ENCODE measurements around the gene ATAD3B. TPM values are rescaled to one million over a fixed set of nuclear protein-coding genes. Genes with fewer than 3 reads are reported as not detected.
"Not testable (repeated sequence)": the region's sequence is repeated elsewhere in the genome, so short reads cannot be mapped to it uniquely, and the experiment has no call there.

Gene ATAD3B
- total and polyA plus RNA-seq, 7 experiments from 2014 or later, result 4.5 to 53.8 (median 45.5) TPM

GRCh38 chr1:1476011-1476410, 4.4 kb downstream of the ATAD3B start:
- H3K9me3 Mint-ChIP-seq; ATAC-seq; H3K27ac ChIP-seq (ENCODE audit: low read depth, low read length); H3K4me3 Mint-ChIP-seq; H3K27me3 Mint-ChIP-seq; H3K9me3 ChIP-seq (ENCODE audit: control insufficient read depth in 2 of 3, low read length in 3 of 3); H3K27me3 ChIP-seq (ENCODE audit: control insufficient read depth in 2 of 2, insufficient read depth in 2 of 2, low read length in 2 of 2); POLR2A ChIA-PET; H3K27ac Mint-ChIP-seq; intact Hi-C loops (cut with micrococcal nuclease); DNase-seq; CTCF ChIA-PET; H3K4me3 ChIP-seq (ENCODE audit: low read length); H3K4me1 ChIP-seq (ENCODE audit: control insufficient read depth in 2 of 2, insufficient read depth in 2 of 2, low read length in 2 of 2): not testable (repeated sequence)
- peaks cover 3 to 36% (median 5%) of the 10 kb centered on the region in 3 experiments for H3K36me3 ChIP-seq (ENCODE audit: control insufficient read depth in 2 of 3, insufficient read depth in 3 of 3, low read length in 3 of 3)
- Mint-ChIP-seq H3K36me3 (peaks cover 5 to 11% (median 9%) of the 10 kb centered on the region in 5 donors), H3K4me1 (peaks cover 3 to 30% (median 18%) of the 10 kb centered on the region in 7 donors)

- H3K27ac Mint-ChIP-seq, result no peak overlapping the region
- Histone ChIP-seq H3K27me3 (ENCODE audit: control insufficient read depth in 2 of 2, insufficient read depth in 2 of 2, low read length in 2 of 2) (no peaks in the 10 kb centered on the region), H3K9me3 (ENCODE audit: control insufficient read depth in 2 of 3, low read length in 3 of 3) (no peaks in the 10 kb centered on the region), H3K36me3 (ENCODE audit: control insufficient read depth in 2 of 3, insufficient read depth in 3 of 3, low read length in 3 of 3) (peaks cover 3 to 38% (median 5%) of the 10 kb centered on the region in 3 experiments), H3K27ac (ENCODE audit: low read depth, low read length) (no peak overlapping the region), H3K4me3 (ENCODE audit: low read length) (no peak overlapping the region), H3K4me1 (ENCODE audit: control insufficient read depth in 2 of 2, insufficient read depth in 2 of 2, low read length in 2 of 2) (peaks cover 6 to 9% of the 10 kb centered on the region in 2 donors)
- no peaks in the 10 kb centered on the region for H3K27me3 Mint-ChIP-seq
- peaks cover 0 to 28% (median 16%) of the 10 kb centered on the region in 7 donors for H3K4me1 Mint-ChIP-seq
- no peak overlapping the region for H3K4me3 Mint-ChIP-seq
- CTCF ChIA-PET, result no interaction called here
- H3K36me3 Mint-ChIP-seq, result peaks cover 5 to 13% (median 9%) of the 10 kb centered on the region in 5 donors
- DNase-seq (no peak), ATAC-seq (no peak)
- POLR2A ChIA-PET, result no interaction called here
- no peaks in the 10 kb centered on the region for H3K9me3 Mint-ChIP-seq
- intact Hi-C loops (cut with micrococcal nuclease), result no loop called here
Measured at GRCh38 chr1:1477206-1477605, 5.6 kb downstream of the ATAD3B start.

GRCh38 chr1:1479547-1480487, 8.3 kb downstream of the ATAD3B start:
- Mint-ChIP-seq H3K36me3 (peaks cover 5 to 13% (median 9%) of the 10 kb centered on the region in 5 donors), H3K9me3 (no peaks in the 10 kb centered on the region), H3K27me3 (no peaks in the 10 kb centered on the region), H3K27ac (peak overlapping the region in 2 of 9 donors; percentile 29 to 30), H3K4me1 (peaks cover 0 to 7% (median 4%) of the 10 kb centered on the region in 7 donors), H3K4me3 (peak overlapping the region in 2 of 10 donors; percentile 41 to 64)
- POLR2A ChIA-PET, result no interaction called here
- Histone ChIP-seq H3K36me3 (ENCODE audit: control insufficient read depth in 2 of 3, insufficient read depth in 3 of 3, low read length in 3 of 3) (peaks cover 3 to 63% (median 8%) of the 10 kb centered on the region in 3 experiments), H3K9me3 (ENCODE audit: control insufficient read depth in 2 of 3, low read length in 3 of 3) (no peaks in the 10 kb centered on the region), H3K27ac (ENCODE audit: low read depth, low read length) (no peak overlapping the region), H3K4me3 (ENCODE audit: low read length) (no peak overlapping the region), H3K27me3 (ENCODE audit: control insufficient read depth in 2 of 2, insufficient read depth in 2 of 2, low read length in 2 of 2) (no peaks in the 10 kb centered on the region), H3K4me1 (ENCODE audit: control insufficient read depth in 2 of 2, insufficient read depth in 2 of 2, low read length in 2 of 2) (no peaks in the 10 kb centered on the region)
- CTCF ChIA-PET, result no interaction called here
- DNase-seq (no peak), ATAC-seq (peak; percentile 28)
- intact Hi-C loops (cut with micrococcal nuclease), result no loop called here

- peaks cover 5 to 13% (median 9%) of the 10 kb centered on the region in 5 donors for H3K36me3 Mint-ChIP-seq
- H3K4me3 Mint-ChIP-seq; CTCF ChIA-PET; DNase-seq; H3K9me3 Mint-ChIP-seq; H3K4me3 ChIP-seq (ENCODE audit: low read length); H3K4me1 Mint-ChIP-seq; H3K27me3 Mint-ChIP-seq; POLR2A ChIA-PET; intact Hi-C loops (cut with micrococcal nuclease); H3K27me3 ChIP-seq (ENCODE audit: control insufficient read depth in 2 of 2, insufficient read depth in 2 of 2, low read length in 2 of 2); H3K27ac ChIP-seq (ENCODE audit: low read depth, low read length); H3K9me3 ChIP-seq (ENCODE audit: control insufficient read depth in 2 of 3, low read length in 3 of 3); H3K27ac Mint-ChIP-seq; H3K4me1 ChIP-seq (ENCODE audit: control insufficient read depth in 2 of 2, insufficient read depth in 2 of 2, low read length in 2 of 2); ATAC-seq: not testable (repeated sequence)
- H3K36me3 ChIP-seq (ENCODE audit: control insufficient read depth in 2 of 3, insufficient read depth in 3 of 3, low read length in 3 of 3), result peaks cover 3 to 65% (median 8%) of the 10 kb centered on the region in 3 experiments
Measured at GRCh38 chr1:1480488-1480867, 8.9 kb downstream of the ATAD3B start.

- H3K4me3 ChIP-seq (ENCODE audit: low read length); CTCF ChIA-PET; intact Hi-C loops (cut with micrococcal nuclease); H3K9me3 Mint-ChIP-seq; H3K9me3 ChIP-seq (ENCODE audit: control insufficient read depth in 2 of 3, low read length in 3 of 3); H3K27me3 ChIP-seq (ENCODE audit: control insufficient read depth in 2 of 2, insufficient read depth in 2 of 2, low read length in 2 of 2); POLR2A ChIA-PET; H3K27ac ChIP-seq (ENCODE audit: low read depth, low read length); H3K27ac Mint-ChIP-seq; DNase-seq; H3K27me3 Mint-ChIP-seq; ATAC-seq; H3K4me3 Mint-ChIP-seq; H3K4me1 Mint-ChIP-seq; H3K4me1 ChIP-seq (ENCODE audit: control insufficient read depth in 2 of 2, insufficient read depth in 2 of 2, low read length in 2 of 2): not testable (repeated sequence)
- H3K36me3 Mint-ChIP-seq, result peaks cover 5 to 13% (median 9%) of the 10 kb centered on the region in 5 donors
- H3K36me3 ChIP-seq (ENCODE audit: control insufficient read depth in 2 of 3, insufficient read depth in 3 of 3, low read length in 3 of 3), result peaks cover 3 to 71% (median 8%) of the 10 kb centered on the region in 3 experiments
Measured at GRCh38 chr1:1481811-1482210, 10.2 kb downstream of the ATAD3B start.

GRCh38 chr1:1482856-1483255, 11.3 kb downstream of the ATAD3B start:
- Mint-ChIP-seq H3K27ac (no peak overlapping the region), H3K4me1 (peaks cover 0 to 7% (median 3%) of the 10 kb centered on the region in 7 donors), H3K27me3 (no peaks in the 10 kb centered on the region), H3K9me3 (no peaks in the 10 kb centered on the region), H3K36me3 (peaks cover 5 to 13% (median 9%) of the 10 kb centered on the region in 5 donors), H3K4me3 (no peak overlapping the region)
- ChIA-PET POLR2A (interaction anchor here (0.7 kb wide), 1 partner anchor 145 kb away, joined by 3 read pairs; no protein-coding TSS in a partner anchor), CTCF (interaction anchor here (0.7 kb wide), 1 partner anchor 44 kb away, joined by 3 read pairs; no protein-coding TSS in a partner anchor)
- H3K4me3 ChIP-seq (ENCODE audit: low read length), result no peak overlapping the region
- H3K27ac ChIP-seq (ENCODE audit: low read depth, low read length), result no peak overlapping the region
- intact Hi-C loops (cut with micrococcal nuclease), result no loop called here
- no peaks in the 10 kb centered on the region for H3K4me1 ChIP-seq (ENCODE audit: control insufficient read depth in 2 of 2, insufficient read depth in 2 of 2, low read length in 2 of 2)
- ATAC-seq, result no peak
- no peaks in the 10 kb centered on the region for H3K27me3 ChIP-seq (ENCODE audit: control insufficient read depth in 2 of 2, insufficient read depth in 2 of 2, low read length in 2 of 2)
- H3K36me3 ChIP-seq (ENCODE audit: control insufficient read depth in 2 of 3, insufficient read depth in 3 of 3, low read length in 3 of 3), result peaks cover 3 to 68% (median 8%) of the 10 kb centered on the region in 3 experiments
- H3K9me3 ChIP-seq (ENCODE audit: control insufficient read depth in 2 of 3, low read length in 3 of 3), result no peaks in the 10 kb centered on the region
- DNase-seq, result no peak
